ENCODE data around the gene PKD1.
"Not testable (repeated sequence)": the region's sequence is repeated elsewhere in the genome, so short reads cannot be mapped to it uniquely, and the experiment has no call there.

Gene PKD1

DNA sequence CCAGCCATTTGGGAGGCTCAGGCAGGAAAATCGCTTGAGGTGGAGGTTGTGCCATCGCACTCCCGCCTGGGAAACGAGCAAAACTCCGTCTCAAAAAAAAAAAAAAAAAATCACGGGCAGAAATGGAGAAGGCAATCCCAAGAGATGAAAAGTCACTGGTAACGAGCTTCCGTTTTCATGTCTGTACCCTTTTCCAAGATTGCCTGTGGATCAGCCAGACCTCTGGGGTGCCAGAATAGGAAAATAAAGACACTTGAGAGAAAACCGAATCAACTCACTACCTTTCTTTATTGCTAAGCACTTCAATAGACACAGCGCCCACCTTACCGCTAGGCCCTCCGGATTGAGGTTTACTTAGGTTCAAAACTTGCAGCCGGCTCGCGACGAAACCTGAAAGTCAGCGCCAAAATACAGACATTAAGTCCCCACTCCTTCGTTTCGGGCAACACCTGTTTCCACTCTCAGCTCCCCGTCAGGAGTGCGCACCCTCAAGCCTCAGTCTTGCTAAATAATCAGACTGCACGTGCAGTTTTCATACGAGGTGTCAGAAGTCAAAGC lies 18.9 kb upstream of the PKD1 start:
- H3K4me3 ChIP-seq (ENCODE audit: low read depth, low read length), result peak overlapping the region; percentile 91
- DNase-seq (ENCODE audit: low read depth), result no peak

DNA sequence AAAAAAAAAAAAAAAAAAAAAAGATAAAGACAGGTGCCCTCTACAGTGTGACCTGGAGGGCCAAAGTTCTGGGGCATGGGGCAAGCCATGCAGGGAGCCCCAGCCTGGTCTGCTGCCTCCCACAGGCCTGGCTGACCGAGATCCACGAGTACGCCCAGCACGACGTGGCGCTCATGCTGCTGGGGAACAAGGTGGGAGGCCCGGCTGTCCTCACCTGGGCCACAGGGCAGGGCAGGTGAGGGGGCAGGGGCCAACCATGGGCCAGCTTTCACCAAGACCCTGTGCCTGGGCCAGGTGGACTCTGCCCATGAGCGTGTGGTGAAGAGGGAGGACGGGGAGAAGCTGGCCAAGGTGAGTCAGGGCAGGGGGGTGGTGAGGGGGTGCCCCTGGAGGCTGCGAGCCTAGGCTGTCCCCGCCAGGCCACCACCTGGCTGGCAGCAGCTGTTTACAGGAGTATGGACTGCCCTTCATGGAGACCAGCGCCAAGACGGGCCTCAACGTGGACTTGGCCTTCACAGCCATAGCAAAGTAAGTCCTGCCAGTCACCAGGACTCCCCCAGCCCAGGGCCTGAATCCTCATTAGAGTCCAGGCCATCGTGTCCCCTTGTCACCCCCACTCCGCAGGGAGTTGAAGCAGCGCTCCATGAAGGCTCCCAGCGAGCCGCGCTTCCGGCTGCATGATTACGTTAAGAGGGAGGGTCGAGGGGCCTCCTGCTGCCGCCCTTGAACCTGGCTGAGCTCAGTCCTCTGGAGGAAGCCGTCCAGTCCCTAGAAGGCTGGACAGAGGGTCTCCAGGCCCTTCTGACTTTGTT lies 17.2 kb upstream of the PKD1 start:
- DNase-seq (ENCODE audit: low read depth), result no peak
- peak overlapping the region; percentile 91 for H3K4me3 ChIP-seq (ENCODE audit: low read depth, low read length)

- no peak overlapping the region for H3K4me3 ChIP-seq (ENCODE audit: low read depth, low read length)
Measured at GRCh38 chr16:2151188-2152091, 15.7 kb upstream of the PKD1 start.

DNA sequence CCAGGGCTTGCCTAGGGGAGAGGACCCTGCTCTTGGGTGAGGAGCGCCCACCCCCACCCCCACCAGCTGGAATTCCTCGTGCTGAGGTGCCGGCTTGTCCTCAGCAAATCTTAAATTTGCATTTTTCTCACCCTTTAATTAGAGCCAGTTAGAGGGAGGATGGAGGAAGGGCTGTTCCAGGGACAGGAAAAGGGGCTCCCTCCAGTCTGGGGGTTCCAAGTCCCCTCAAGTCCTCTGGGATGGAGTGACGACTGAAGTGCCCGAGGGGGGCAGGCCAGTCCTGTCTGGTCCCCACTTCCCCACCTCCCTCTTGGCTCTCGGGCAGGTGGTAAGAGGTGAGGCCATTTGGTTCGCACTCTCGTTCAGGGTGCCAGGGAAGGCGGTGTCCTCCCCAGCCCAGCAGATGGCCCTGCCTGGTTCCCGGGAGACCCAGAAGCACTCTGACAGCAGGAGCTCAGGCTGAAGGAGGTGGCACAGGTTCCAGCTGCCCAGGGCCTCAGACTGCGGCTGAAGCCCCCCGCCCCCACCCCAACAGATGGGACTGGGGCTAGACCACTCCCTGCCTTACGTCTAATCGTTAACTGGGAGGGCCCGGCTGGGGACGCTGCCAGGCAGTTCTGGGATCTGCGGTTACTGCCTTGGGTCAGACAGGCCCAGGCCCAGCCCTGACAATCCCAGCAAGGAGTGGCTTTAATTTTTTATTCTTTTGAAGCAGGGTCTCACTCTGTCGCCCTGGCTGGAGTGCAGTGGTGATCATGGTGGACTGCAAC lies 14.9 kb upstream of the PKD1 start:
- H3K4me3 ChIP-seq (ENCODE audit: low read depth, low read length), result no peak overlapping the region
- no peak for DNase-seq (ENCODE audit: low read depth)

More at GRCh38 chr16:2151188-2152091, 15.7 kb upstream of the PKD1 start:
- DNase-seq (ENCODE audit: low read depth), result no peak

DNA sequence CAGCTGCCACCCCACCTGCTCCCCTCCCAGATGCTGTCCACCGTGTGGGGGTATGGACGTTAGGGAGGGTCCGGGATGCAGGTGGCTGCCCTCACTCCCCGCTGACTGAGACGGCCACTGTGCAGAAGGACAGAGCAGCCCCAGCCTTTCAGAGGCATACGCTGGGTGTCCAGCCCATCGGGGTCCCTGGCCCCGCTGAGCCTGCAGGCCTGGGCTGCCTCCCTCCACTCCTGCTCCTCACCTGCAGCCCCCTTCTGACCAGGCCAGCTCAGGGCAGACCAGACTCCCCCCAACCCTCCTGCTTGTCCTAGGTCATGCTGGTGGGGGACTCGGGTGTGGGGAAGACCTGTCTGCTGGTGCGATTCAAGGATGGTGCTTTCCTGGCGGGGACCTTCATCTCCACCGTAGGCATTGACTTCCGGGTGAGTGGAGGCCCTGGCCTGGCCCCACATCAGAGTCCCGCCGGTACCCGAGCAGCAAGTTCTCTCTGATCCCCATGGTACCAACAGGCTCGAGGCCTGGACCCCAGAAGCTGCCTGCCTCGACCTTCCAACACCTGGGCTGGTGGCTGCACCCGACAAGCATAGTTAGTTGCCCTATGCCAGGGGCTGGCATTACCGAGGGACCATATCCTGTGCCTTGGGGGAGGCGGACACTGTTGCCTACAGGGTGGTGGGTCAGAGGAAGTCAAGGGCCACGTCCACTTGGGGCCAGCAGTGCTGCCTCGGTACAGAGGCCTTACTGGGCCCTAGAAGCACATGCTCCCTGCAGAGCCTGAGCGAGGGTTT lies 14.1 kb upstream of the PKD1 start:
- no peak for DNase-seq (ENCODE audit: low read depth)
- peak overlapping the region; percentile 3 for H3K4me3 ChIP-seq (ENCODE audit: low read depth, low read length)

DNA sequence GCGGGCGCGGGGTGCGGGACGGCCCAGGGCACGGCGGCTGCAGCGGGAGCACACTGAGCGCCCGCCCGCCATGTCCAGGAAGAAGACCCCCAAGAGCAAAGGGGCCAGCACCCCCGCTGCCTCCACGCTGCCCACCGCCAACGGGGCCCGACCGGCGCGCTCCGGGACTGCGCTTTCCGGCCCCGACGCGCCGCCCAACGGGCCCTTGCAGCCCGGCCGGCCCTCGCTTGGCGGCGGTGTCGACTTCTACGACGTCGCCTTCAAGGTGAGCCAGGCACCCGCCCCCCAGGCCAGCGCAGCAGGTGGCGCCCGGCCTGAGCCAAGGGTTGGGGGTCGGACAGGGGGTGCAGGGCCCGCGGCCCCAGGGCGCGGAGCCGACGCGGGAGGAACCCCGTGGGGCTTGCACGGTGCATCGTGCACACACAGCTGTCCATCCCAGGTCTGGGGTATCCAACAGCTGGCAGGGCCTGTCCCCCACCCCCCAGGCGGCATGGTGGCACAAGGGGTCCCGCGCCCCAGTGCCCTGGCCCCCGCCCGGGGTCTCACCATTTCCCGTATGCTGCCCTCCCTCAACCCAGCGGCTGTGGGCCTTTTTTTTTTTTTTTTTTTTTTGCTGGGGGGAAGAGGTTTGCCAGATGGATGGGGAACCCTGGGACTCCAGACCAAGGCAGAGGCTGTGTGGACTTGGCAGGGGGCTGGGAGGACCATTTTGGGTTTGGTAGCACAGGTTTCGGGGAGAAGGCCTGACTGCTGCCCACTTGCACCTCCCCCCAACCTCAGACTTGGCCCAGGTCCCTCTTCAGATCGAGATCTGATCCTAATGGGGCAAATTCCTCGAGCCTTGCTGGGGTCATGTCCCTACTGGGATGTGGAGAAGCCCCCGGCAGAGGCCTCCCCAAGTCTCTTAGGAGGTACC lies 13.3 kb upstream of the PKD1 start:
- H3K4me3 ChIP-seq (ENCODE audit: low read depth, low read length), result peak overlapping the region; percentile 48
- no peak for DNase-seq (ENCODE audit: low read depth)

GRCh38 chr16:2147981-2148671 lies 12.4 kb upstream of the PKD1 start, which contains the start of gene RAB26:
Gene RAB26, plus strand, starts transcription at chr16:2148625. Its CDS starts 159 bp downstream, at chr16:2148784.
- DNase-seq (ENCODE audit: low read depth), result no peak
- H3K4me3 ChIP-seq (ENCODE audit: low read depth, low read length), result peak within 1 kb of the TSS; percentile 48

GRCh38 chr16:2147378-2147777 lies 11.7 kb upstream of the PKD1 start:
- DNase-seq (ENCODE audit: low read depth), result no peak
- no peak overlapping the region for H3K4me3 ChIP-seq (ENCODE audit: low read depth, low read length)

DNA sequence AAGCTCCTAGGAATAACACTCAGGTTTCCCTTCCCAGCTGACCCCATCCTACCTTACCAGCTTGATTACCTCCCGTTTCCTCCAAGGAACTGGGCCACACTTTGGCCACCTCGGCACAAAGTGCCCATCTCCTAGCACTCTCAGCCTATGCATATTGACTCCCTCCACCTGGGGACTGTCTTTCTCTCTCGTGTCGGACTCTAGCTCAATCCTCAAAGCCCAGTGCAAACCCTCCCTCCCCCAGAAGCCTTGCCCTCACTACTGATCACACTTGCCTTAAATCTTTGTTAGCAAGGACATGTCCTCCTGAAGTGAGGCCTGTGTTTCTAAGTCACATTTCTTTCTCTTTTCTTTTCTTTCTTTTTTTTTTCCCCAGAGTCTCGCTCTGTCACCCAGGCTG lies 10.1 kb upstream of the PKD1 start:
- DNase-seq (ENCODE audit: low read depth), result no peak
- H3K4me3 ChIP-seq (ENCODE audit: low read depth, low read length), result no peak overlapping the region

DNA sequence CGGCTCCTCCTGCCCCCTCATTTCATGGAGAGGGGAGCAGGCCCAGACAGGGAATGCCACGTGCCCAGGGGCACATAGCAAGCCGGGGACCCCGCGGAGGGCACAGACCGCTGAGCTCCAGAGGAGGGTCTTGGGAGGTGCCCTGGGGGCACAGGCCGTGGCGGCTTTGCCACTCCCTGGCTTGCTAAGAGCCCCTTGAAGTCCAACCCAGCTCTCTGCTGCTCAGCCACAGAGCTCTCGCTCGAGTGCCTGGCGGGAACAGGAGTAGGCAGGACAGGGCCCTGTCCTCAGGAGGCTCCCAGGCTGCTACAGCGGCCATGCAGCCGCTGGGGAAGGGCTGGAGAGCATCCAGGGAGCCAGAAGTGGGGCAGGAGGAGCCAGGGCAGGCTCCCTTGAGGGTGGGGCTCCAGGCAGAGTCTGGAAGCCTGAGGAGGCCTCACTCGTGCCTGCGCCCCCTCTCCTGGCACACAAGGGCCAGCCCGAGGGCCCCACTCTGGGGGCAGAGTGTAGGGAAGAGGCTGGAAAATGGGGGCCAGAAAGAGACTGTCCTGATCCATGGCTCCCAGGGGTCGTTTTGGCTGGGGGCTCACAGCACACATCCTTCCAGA lies 8.3 kb upstream of the PKD1 start:
- no peak overlapping the region for H3K4me3 ChIP-seq (ENCODE audit: low read depth, low read length)
- no peak for DNase-seq (ENCODE audit: low read depth)

DNA sequence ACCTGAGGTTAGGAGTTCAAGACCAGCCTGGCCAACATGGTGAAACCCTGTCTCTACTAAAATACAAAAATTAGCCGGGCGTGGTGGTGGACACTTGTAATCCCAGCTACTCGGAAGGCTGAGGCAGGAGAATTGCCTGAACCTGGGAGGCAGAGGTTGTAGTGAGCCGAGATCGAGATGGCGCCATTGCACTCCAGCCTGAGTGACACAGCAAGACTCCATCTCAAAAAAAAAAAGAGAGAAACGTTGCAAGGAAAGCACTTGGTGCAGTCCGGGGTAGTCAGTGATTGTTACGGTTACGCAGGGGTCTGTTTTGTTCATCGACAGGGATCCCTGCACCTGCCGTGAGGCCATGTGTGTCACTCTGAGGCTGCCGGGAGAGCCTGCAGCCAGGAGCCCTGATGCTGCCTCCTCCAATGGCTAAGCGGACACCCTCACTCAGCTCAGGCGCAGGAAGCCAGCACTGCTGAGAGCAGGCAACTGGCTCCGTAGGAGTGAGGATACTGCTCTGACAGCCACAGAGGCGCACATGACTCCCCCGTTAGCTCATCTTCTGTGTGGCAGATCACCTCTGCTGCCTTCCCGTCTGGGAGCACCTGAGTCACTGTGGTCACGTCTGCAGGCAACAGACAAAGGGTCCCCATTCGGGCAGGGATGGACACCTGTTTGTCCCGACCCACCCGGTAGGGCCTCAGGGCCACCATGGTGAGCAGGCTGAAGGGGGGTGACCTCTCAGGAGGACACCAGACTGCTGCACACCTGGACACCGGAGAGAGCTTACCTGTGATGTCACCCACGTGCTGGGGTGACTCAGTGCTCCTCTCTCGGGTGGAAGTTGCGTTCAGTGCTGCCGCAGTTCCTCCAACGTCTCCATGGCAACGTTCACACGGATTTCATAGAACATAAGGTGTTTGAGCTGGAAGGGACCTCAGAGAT lies 7.5 kb upstream of the PKD1 start:
- DNase-seq (ENCODE audit: low read depth), result no peak
- H3K4me3 ChIP-seq (ENCODE audit: low read depth, low read length), result no peak overlapping the region

DNA sequence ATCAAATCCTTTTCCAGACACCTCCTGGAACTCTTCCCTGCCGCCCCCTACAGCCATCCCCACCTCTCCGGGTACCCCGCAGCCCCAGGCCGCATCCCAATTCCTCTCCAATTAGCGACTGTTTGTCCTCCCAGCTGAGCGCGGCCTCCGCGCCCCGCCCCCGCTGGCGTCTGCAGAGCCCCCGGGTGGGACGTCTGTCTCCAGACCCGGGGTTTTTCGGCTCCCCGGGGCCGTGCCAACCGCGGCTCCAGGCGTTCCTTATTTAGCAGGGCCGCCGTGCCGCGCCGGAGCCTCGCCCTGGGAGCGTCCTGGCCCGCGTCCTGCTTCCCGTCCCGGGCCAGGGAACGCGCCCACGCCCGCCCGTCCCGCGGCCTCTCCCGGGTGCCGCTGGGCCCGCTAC lies 627 bp downstream of the PKD1 start:
- H3K4me3 ChIP-seq (ENCODE audit: low read depth, low read length), result peak overlapping the region; percentile 54
- DNase-seq (ENCODE audit: low read depth), result not testable (repeated sequence)

DNA sequence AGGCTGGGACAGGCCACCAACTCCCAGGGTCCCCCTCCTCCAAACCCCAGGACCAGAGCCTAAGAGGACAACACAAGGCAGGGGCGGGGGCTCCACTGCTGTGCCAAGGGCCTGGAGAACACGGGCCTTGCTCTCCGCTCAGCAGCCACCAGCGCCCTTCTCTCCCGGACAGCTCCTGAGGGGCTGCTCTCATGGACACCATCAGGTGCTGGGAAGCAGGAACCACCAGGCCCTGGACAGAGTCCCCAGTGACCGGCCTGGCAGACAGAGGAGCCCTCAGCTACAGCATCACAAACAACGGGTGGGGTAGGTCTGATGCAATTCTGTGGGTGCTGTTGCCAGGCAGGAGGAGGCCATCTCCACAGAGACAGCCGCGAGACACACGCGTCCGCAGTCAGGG lies 1.9 kb downstream of the PKD1 start:
- peak overlapping the region; percentile 24 for H3K4me3 ChIP-seq (ENCODE audit: low read depth, low read length)
- not testable (repeated sequence) for DNase-seq (ENCODE audit: low read depth)

GRCh38 chr16:2129890-2130447 lies 5.7 kb downstream of the PKD1 start:
- not testable (repeated sequence) for DNase-seq (ENCODE audit: low read depth); H3K4me3 ChIP-seq (ENCODE audit: low read depth, low read length)

GRCh38 chr16:2129251-2129650 lies 6.4 kb downstream of the PKD1 start:
- not testable (repeated sequence) for H3K4me3 ChIP-seq (ENCODE audit: low read depth, low read length); DNase-seq (ENCODE audit: low read depth)
